Heart right ventricle (tissue), 16 donors: ENCODE results near the gene TCF3. TPM values are rescaled to one million over a fixed set of nuclear protein-coding genes. Genes with fewer than 3 reads are reported as not detected.

ENCODE experiments used
- ATAC-seq, 8 donors: fragments of 200-7000 bp; cut with Tn5 transposase; one replicate each; pipeline ENCODE4 v1.9.1; 2020; ENCODE audit warnings: mild to moderate bottlenecking in 8 of 8, moderate library complexity in 8 of 8, moderate number of reproducible peaks in 1 of 8
- DNase-seq, 2 donors: peaks; one replicate each; pipeline ENCODE4 v3.0.0-alpha.2; 2020
- H3K27ac ChIP-seq, 10 donors: fragments of 200-600 bp; sonication (generic) in 2 of 10; one replicate each; pipeline versions ENCODE4 v1.5.0 to v1.8.0; 2020 to 2022; ENCODE audit warnings: mild to moderate bottlenecking in 3 of 10
- H3K27me3 ChIP-seq, 7 donors: fragments of 200-600 bp; one replicate each; pipeline ENCODE4 v1.8.0; 2021 to 2022; ENCODE audit warnings: mild to moderate bottlenecking in 2 of 7
- H3K36me3 ChIP-seq, 9 donors: fragments of 200-600 bp; sonication (generic) in 1 of 9; one replicate each; pipeline versions ENCODE4 v1.5.0 to v1.8.0; 2020 to 2022; ENCODE audit warnings: mild to moderate bottlenecking in 2 of 9
- H3K4me1 ChIP-seq, 9 donors: fragments of 200-600 bp; sonication (generic) in 1 of 9; one replicate each; pipeline versions ENCODE4 v1.5.0 to v1.8.0; 2020 to 2022; ENCODE audit warnings: mild to moderate bottlenecking in 4 of 9
- H3K4me3 ChIP-seq, 10 donors: fragments of 200-600 bp; sonication (generic) in 2 of 10; one replicate each; pipeline versions ENCODE4 v1.5.0 to v1.8.0; 2020 to 2022; ENCODE audit warnings: mild to moderate bottlenecking in 7 of 10, moderate library complexity in 2 of 10
- H3K9me3 ChIP-seq, 11 donors: fragments of 200-600 bp in 10 of 11; sonication (generic) in 2 of 11; one replicate each; pipeline versions ENCODE4 v1.5.0 to v1.8.0; 2013 to 2022; ENCODE audit warnings: mild to moderate bottlenecking in 2 of 11, control low read depth in 1 of 11, moderate library complexity in 1 of 11
- WGBS, 2 donors: extraction: QIAGEN DNeasy Blood & Tissue Kit; methylation state at CpG; one replicate each; pipeline ENCODE4 v1.1.7; 2013; ENCODE audit warnings: inconsistent platforms in 1 of 2; 5-methylcytosine and 5-hydroxymethylcytosine counted together
- intact Hi-C, 10 donors: fragments of 100-400 bp; cut with DNase I; formaldehyde crosslinking; loops; one replicate each; pipeline versions ENCODE4 v1.11.1 to v1.14.2; 2022
- polyA plus RNA-seq, 2 donors: library from polyadenylated mRNA; stranded (reverse); fragments of 200-250 nt; gene quantifications; one replicate each; pipeline ENCODE4 v1.2.3, GENCODE V29; 2013
- total RNA-seq, 10 donors: library from RNA; stranded (reverse); fragmentation: NEBNext Ultra II Directional in 3 of 10; extraction: Animal tissue kit (Norgen Biotek cat#: 25700) in 3 of 10; gene quantifications; one replicate each; pipeline versions ENCODE4 v1.2.1 to v1.2.4, GENCODE V29; 2021 to 2023
- TF ChIP-seq, protein P1 (sequence below), 9 donors: fragments of 200-600 bp; sonication (generic) in 2 of 9; IDR thresholded peaks; one replicate each; pipeline versions ENCODE4 v1.5.0 to v1.8.0; 2021 to 2022; ENCODE audit warnings: antibody characterized with exemption in 9 of 9, mild to moderate bottlenecking in 5 of 9, moderate library complexity in 1 of 9
- donor health status: Arrhythmogenic right ventricular cardiomyopathy.
- donor health status: ischemic (EF 13 %, LVEDD 7.1; RV severe dilation, severe dysfunction).
- donor health status: healthy with polysubstance abuse.
- donor health status: DM: no; HTN: yes; CAD: no.
- donor health status: DM: no; HTN: no; CAD: no.
- donor health status: ischemic (EF 25% LVEDD 6.9; RV normal size, moderate dysfunction).
- donor health status: ischemic (EF 25% LVEDD 5.7; RV mildly dilated, moderate dysfunction).
- donor health status: healthy.
- donor health status: DM: yes; HTN: yes; CAD: no.
- donor health status: Ischemic cardiomyopathy.
- donor health status: ischemic (EF 35%, LVEDD 5.7; RV mildly dilated, moderate dysfunction).
- donor health status: nonischemic (EF 11% LVEDD 7.7; RV severe dilation, severe dysfunction).
- donor health status: DM: yes; HTN: yes; CAD: no.
- donor health status: PGD.
- donor health status: ischemic (EF 29% LVEDD 5.4; RV normal size, mild dysfunction).
- donor health status: nonischemic (EF 23%, LVEDD 6.1; RV moderate dilation, normal function).

TCF3 gene
- total and polyA plus RNA-seq, 12 donors, result 12.4 to 38.1 (median 19.5) TPM

DNA sequence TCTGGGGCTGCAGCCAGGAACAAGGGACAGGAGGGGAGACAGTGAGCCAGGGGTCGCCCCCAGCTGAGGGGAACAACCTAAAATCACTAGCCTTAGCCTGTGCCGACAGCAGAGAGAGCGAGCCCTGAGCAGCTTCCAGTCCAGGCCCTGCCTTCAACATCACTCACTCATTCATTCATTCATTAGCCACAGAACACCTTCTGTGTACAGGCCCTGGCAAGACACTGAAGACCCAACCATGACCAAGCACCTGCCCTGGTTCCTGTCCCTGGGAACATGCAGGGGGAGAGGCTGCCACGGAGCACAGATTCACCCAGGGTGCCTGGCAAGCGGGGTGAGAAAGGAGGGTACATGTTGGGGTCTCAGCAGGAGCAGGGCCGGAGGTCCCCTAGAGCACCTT is 89.2 kb downstream of the TCF3 start:
- Histone ChIP-seq H3K36me3 (no peaks in the 10 kb centered on the region), H3K27ac (no peak overlapping the region), H3K9me3 (no peaks in the 10 kb centered on the region), H3K4me3 (no peak overlapping the region), H3K27me3 (peaks cover 0 to 10% (median 0%) of the 10 kb centered on the region in 7 donors), H3K4me1 (peaks cover 0 to 27% (median 6%) of the 10 kb centered on the region in 9 donors)
- TF ChIP-seq, protein P1, sequence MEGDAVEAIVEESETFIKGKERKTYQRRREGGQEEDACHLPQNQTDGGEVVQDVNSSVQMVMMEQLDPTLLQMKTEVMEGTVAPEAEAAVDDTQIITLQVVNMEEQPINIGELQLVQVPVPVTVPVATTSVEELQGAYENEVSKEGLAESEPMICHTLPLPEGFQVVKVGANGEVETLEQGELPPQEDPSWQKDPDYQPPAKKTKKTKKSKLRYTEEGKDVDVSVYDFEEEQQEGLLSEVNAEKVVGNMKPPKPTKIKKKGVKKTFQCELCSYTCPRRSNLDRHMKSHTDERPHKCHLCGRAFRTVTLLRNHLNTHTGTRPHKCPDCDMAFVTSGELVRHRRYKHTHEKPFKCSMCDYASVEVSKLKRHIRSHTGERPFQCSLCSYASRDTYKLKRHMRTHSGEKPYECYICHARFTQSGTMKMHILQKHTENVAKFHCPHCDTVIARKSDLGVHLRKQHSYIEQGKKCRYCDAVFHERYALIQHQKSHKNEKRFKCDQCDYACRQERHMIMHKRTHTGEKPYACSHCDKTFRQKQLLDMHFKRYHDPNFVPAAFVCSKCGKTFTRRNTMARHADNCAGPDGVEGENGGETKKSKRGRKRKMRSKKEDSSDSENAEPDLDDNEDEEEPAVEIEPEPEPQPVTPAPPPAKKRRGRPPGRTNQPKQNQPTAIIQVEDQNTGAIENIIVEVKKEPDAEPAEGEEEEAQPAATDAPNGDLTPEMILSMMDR (IDR thresholded peaks at IDR 0.05), result no peak
- ATAC-seq (no peak), DNase-seq (no peak)
- intact Hi-C loops, result no loop called here
- 92 to 93% methylated on average over 6 of the region's 6 CpGs for WGBS, 2 donors

DNA sequence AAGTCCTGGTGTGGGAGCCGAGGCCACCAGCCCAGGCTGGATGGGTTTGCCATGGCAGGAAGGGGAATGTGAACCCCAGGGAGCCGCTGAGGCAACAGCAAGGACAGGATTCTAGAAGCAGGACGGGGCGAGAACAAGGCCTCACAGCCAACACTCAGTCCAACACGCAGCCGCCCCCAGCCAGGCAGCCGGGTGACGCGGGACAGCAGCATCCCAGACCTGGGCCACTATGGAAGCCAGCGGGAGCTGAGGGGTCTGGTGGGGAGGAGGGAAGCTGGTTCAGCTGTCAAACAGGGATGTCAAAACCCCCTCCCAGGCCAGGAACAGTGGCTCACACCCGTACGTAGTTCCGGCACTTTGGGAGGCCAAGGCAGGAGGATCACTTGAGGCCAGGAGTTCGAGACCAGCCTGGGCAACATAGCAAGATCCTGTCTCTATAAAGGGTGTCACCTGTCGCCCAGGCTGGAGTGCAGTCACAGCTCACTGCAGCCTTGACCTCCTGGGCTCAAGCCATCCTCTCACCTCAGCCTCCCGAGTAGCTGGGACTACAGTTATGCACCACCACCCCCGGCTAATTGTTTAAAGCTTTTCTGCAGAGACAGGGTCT is 91.1 kb downstream of the TCF3 start:
- DNase-seq (no peak), ATAC-seq (no peak)
- intact Hi-C loops, result no loop called here
- Histone ChIP-seq H3K4me3 (no peak overlapping the region), H3K27me3 (no peaks in the 10 kb centered on the region), H3K27ac (no peak overlapping the region), H3K36me3 (peaks cover 0 to 6% (median 0%) of the 10 kb centered on the region in 9 donors), H3K4me1 (peaks cover 0 to 22% (median 6%) of the 10 kb centered on the region in 9 donors), H3K9me3 (no peaks in the 10 kb centered on the region)
- WGBS, 2 donors, result 87 to 90% methylated on average over 17 of the region's 17 CpGs
- TF ChIP-seq, protein P1 (IDR thresholded peaks at IDR 0.05), result no peak

DNA sequence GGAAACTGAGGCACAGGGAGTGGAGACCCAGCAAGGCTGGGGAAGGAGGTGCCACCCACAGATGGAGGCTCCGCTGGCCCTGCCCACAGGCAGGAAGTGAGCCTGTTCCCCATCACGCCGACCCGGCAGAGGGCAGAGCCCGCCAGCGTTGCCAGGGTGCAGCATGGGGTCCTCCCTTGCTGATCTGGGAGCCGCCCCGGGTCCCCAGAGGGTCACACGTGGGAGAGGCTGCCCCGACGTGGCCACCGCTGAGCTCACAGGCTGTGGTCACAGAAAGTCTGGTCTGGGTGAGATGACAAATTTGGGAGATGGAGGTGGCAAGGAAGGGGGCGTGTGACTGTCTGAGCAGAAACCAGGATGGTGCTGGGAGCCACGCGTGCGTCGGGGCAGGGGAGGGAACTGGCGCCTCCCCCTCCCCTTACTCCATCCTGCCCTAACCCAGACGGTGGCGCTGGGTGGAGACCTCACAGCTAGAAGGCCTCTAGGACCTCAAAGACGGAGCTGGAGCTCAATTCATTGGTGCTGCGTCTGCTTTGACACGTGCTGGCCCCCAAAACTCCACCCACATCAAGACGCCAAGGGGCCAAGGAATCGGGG is 92.0 kb downstream of the TCF3 start:
- H3K27me3 ChIP-seq, result no peaks in the 10 kb centered on the region
- DNase-seq, result no peak
- intact Hi-C loops, result no loop called here
- H3K4me1 ChIP-seq, result peaks cover 0 to 14% (median 0%) of the 10 kb centered on the region in 9 donors
- ATAC-seq, result no peak
- H3K27ac ChIP-seq, result no peak overlapping the region
- TF ChIP-seq, protein P1 (IDR thresholded peaks at IDR 0.05), result no peak
- H3K36me3 ChIP-seq, result peaks cover 0 to 10% (median 0%) of the 10 kb centered on the region in 9 donors
- no peak overlapping the region for H3K4me3 ChIP-seq
- WGBS, 2 donors, result 64 to 65% methylated on average over 23 to 25 of the region's 25 CpGs
- no peaks in the 10 kb centered on the region for H3K9me3 ChIP-seq

Other genes with a start within 250 kb of the TCF3 start
- 100 to 1,000 TPM in 2 of 10 donors, 10 to 100 TPM in 8; 56.7 to 111 (median 73.8) TPM for gene DAZAP1, start 245.0 kb downstream of the TCF3 start, total RNA-seq
- 10 to 100 TPM; 82.6 to 91.3 TPM for gene DAZAP1, start 245.0 kb downstream of the TCF3 start, polyA plus RNA-seq
- 100 to 1,000 TPM; 480 to 720 (median 539) TPM for gene RPS15, start 214.2 kb downstream of the TCF3 start, total RNA-seq
- gene RPS15, start 214.2 kb downstream of the TCF3 start, polyA plus RNA-seq, result 1,000 to 10,000 TPM; 2,400 to 3,724 TPM
- under 1 TPM in 9 of 10 donors, not detected in 1; 0.02 to 0.23 (median 0.08) TPM for gene APC2, start 202.5 kb downstream of the TCF3 start, total RNA-seq
- under 1 TPM; 0.13 to 0.15 TPM for gene APC2, start 202.5 kb downstream of the TCF3 start, polyA plus RNA-seq
- 10 to 100 TPM; 12.7 to 19.9 (median 15.2) TPM for gene C19orf25, start 173.4 kb downstream of the TCF3 start, total RNA-seq
- gene C19orf25, start 173.4 kb downstream of the TCF3 start, polyA plus RNA-seq, result 10 to 100 TPM; 28.4 to 29.8 TPM
- 1 to 10 TPM in 8 of 10 donors, under 1 TPM in 2; 0.38 to 3.0 (median 1.4) TPM for gene PCSK4, start 162.3 kb downstream of the TCF3 start, total RNA-seq
- gene PCSK4, start 162.3 kb downstream of the TCF3 start, polyA plus RNA-seq, result 1 to 10 TPM; 1.1 to 3.9 TPM
- gene REEP6, start 161.4 kb downstream of the TCF3 start, total RNA-seq, result 1 to 10 TPM; 1.8 to 4.6 (median 3.3) TPM
- gene REEP6, start 161.4 kb downstream of the TCF3 start, polyA plus RNA-seq, result 1 to 10 TPM; 4.8 to 5.0 TPM
- gene ADAMTSL5, start 139.6 kb downstream of the TCF3 start, total RNA-seq, result 10 to 100 TPM; 16.7 to 69.4 (median 38.4) TPM
- gene ADAMTSL5, start 139.6 kb downstream of the TCF3 start, polyA plus RNA-seq, result 10 to 100 TPM; 26.0 to 30.9 TPM
- gene PLK5, start 128.5 kb downstream of the TCF3 start, total RNA-seq, result under 1 TPM in 1 of 10 donors, not detected in 9; 0.11 TPM
- under 1 TPM in 1 of 2 donors, not detected in 1; 0.57 TPM for gene PLK5, start 128.5 kb downstream of the TCF3 start, polyA plus RNA-seq
- gene MEX3D, start 84.3 kb downstream of the TCF3 start, total RNA-seq, result 1 to 10 TPM; 5.4 to 9.4 (median 8.1) TPM
- 1 to 10 TPM; 1.8 to 5.9 TPM for gene MEX3D, start 84.3 kb downstream of the TCF3 start, polyA plus RNA-seq
- gene MBD3, start 59.8 kb downstream of the TCF3 start, total RNA-seq, result 100 to 1,000 TPM in 1 of 10 donors, 10 to 100 TPM in 9; 34.5 to 101 (median 47.7) TPM
- 100 to 1,000 TPM; 111 to 125 TPM for gene MBD3, start 59.8 kb downstream of the TCF3 start, polyA plus RNA-seq
- 1,000 to 10,000 TPM in 2 of 10 donors, 100 to 1,000 TPM in 8; 569 to 1,132 (median 804) TPM for gene UQCR11, start 47.2 kb downstream of the TCF3 start, total RNA-seq
- gene UQCR11, start 47.2 kb downstream of the TCF3 start, polyA plus RNA-seq, result 100 to 1,000 TPM; 141 to 382 TPM
- gene ONECUT3, start 100.9 kb upstream of the TCF3 start, total RNA-seq, result not detected
- gene ONECUT3, start 100.9 kb upstream of the TCF3 start, polyA plus RNA-seq, result not detected
- 1 to 10 TPM in 2 of 10 donors, under 1 TPM in 8; 0.13 to 3.4 (median 0.48) TPM for gene ATP8B3, start 159.7 kb upstream of the TCF3 start, total RNA-seq
- 1 to 10 TPM in 1 of 2 donors, under 1 TPM in 1; 0.80 to 1.3 TPM for gene ATP8B3, start 159.7 kb upstream of the TCF3 start, polyA plus RNA-seq
- 10 to 100 TPM; 13.1 to 20.1 (median 16.5) TPM for gene REXO1, start 195.9 kb upstream of the TCF3 start, total RNA-seq
- gene REXO1, start 195.9 kb upstream of the TCF3 start, polyA plus RNA-seq, result 10 to 100 TPM; 13.1 to 20.6 TPM
- gene KLF16, start 211.0 kb upstream of the TCF3 start, total RNA-seq, result 10 to 100 TPM in 4 of 10 donors, 1 to 10 TPM in 6; 5.0 to 13.4 (median 7.6) TPM
- 1 to 10 TPM; 4.0 to 8.6 TPM for gene KLF16, start 211.0 kb upstream of the TCF3 start, polyA plus RNA-seq
- gene ABHD17A, start 232.9 kb upstream of the TCF3 start, total RNA-seq, result 10 to 100 TPM; 45.1 to 68.0 (median 57.0) TPM
- gene ABHD17A, start 232.9 kb upstream of the TCF3 start, polyA plus RNA-seq, result 100 to 1,000 TPM in 1 of 2 donors, 10 to 100 TPM in 1; 93.6 to 185 TPM